Stimulated activated effector memory CD8-positive, alpha-beta T cell treated with anti-CD3 and anti-CD28 coated beads, Interleukin-12 subunit alpha, Interleukin-12 subunit beta, amount 100 ng/mL, for 72 hours (primary cell): ENCODE data around the gene KIAA1614.

Experiments used
- ATAC-seq: fragments of 150-1000 bp; cut with Tn5 transposase; 2 replicates; pipeline ENCODE4 v1.10.0; 2021
- DNase-seq, 2 donors: peaks; one replicate each; pipeline ENCODE4 v3.0.0; 2021 to 2022; ENCODE audit warnings: low spot score in 2 of 2
- H3K27ac Mint-ChIP-seq: one replicate; pipeline ENCODE4 v1.8.0; 2022; ENCODE audit warnings: mild to moderate bottlenecking, mixed read lengths
- H3K36me3 Mint-ChIP-seq: one replicate; pipeline ENCODE4 v1.8.0; 2022; ENCODE audit warnings: mild to moderate bottlenecking, mixed read lengths
- H3K4me1 Mint-ChIP-seq: one replicate; pipeline ENCODE4 v1.8.0; 2022; ENCODE audit warnings: mixed read lengths
- H3K4me3 Mint-ChIP-seq: one replicate; pipeline ENCODE4 v1.8.0; 2022; ENCODE audit warnings: mild to moderate bottlenecking, mixed read lengths
- H3K9me3 Mint-ChIP-seq: one replicate; pipeline ENCODE4 v1.8.0; 2022; ENCODE audit warnings: mixed read lengths

Gene KIAA1614

GRCh38 chr1:180912801-180913565 is at the start of gene KIAA1614:
KIAA1614 (plus strand) TSS chr1:180912897; CDS start chr1:180913244, 347 bp downstream.
- Mint-ChIP-seq H3K4me1 (peaks cover 8% of the 10 kb centered on the region), H3K4me3 (peak within 1 kb of the TSS; percentile 45), H3K36me3 (no peaks in the 10 kb centered on the region), H3K27ac (no peak within 1 kb of the TSS), H3K9me3 (no peaks in the 10 kb centered on the region)
- DNase-seq (no peak), ATAC-seq (peak; percentile 11)

GRCh38 chr1:180863158-180863775 is 49.4 kb upstream of the KIAA1614 start:
- no peak overlapping the region for H3K4me3 Mint-ChIP-seq
- H3K27ac Mint-ChIP-seq, result no peak overlapping the region
- DNase-seq (no peak), ATAC-seq (no peak)
- H3K4me1 Mint-ChIP-seq, result no peaks in the 10 kb centered on the region
- H3K36me3 Mint-ChIP-seq, result peaks cover 19% of the 10 kb centered on the region
- no peaks in the 10 kb centered on the region for H3K9me3 Mint-ChIP-seq

GRCh38 chr1:180881806-180882509 is 30.7 kb upstream of the KIAA1614 start:
- H3K9me3 Mint-ChIP-seq, result no peaks in the 10 kb centered on the region
- peaks cover 18% of the 10 kb centered on the region for H3K36me3 Mint-ChIP-seq
- H3K4me1 Mint-ChIP-seq, result no peaks in the 10 kb centered on the region
- DNase-seq (no peak), ATAC-seq (peak; percentile 45)
- H3K27ac Mint-ChIP-seq, result peak overlapping the region; percentile 24
- H3K4me3 Mint-ChIP-seq, result no peak overlapping the region

GRCh38 chr1:180884588-180885300 is 28.0 kb upstream of the KIAA1614 start:
- no peak for ATAC-seq
- H3K4me1 Mint-ChIP-seq, result no peaks in the 10 kb centered on the region

GRCh38 chr1:180886338-180886737 is 26.4 kb upstream of the KIAA1614 start:
- DNase-seq (no peak), ATAC-seq (no peak)
- Mint-ChIP-seq H3K36me3 (peaks cover 18% of the 10 kb centered on the region), H3K4me3 (no peak overlapping the region), H3K27ac (no peak overlapping the region), H3K4me1 (no peaks in the 10 kb centered on the region), H3K9me3 (no peaks in the 10 kb centered on the region)

More at GRCh38 chr1:180884588-180885300, 28.0 kb upstream of the KIAA1614 start:
- Mint-ChIP-seq H3K4me3 (no peak overlapping the region), H3K27ac (no peak overlapping the region), H3K36me3 (peaks cover 18% of the 10 kb centered on the region), H3K9me3 (no peaks in the 10 kb centered on the region)
- no peak for DNase-seq

GRCh38 chr1:180887841-180888240 is 24.9 kb upstream of the KIAA1614 start:
- Mint-ChIP-seq H3K27ac (no peak overlapping the region), H3K4me3 (no peak overlapping the region), H3K9me3 (no peaks in the 10 kb centered on the region), H3K36me3 (peaks cover 11% of the 10 kb centered on the region), H3K4me1 (no peaks in the 10 kb centered on the region)
- DNase-seq (no peak), ATAC-seq (no peak)

GRCh38 chr1:180888870-180889269 is 23.8 kb upstream of the KIAA1614 start:
- DNase-seq (no peak), ATAC-seq (no peak)
- no peak overlapping the region for H3K4me3 Mint-ChIP-seq
- H3K9me3 Mint-ChIP-seq, result no peaks in the 10 kb centered on the region
- H3K27ac Mint-ChIP-seq, result no peak overlapping the region
- peaks cover 4% of the 10 kb centered on the region for H3K36me3 Mint-ChIP-seq
- no peaks in the 10 kb centered on the region for H3K4me1 Mint-ChIP-seq

- no peaks in the 10 kb centered on the region for H3K9me3 Mint-ChIP-seq
- H3K4me1 Mint-ChIP-seq, result no peaks in the 10 kb centered on the region
- no peak for DNase-seq
- H3K27ac Mint-ChIP-seq, result no peak overlapping the region
- H3K36me3 Mint-ChIP-seq, result no peaks in the 10 kb centered on the region
- no peak for ATAC-seq
- H3K4me3 Mint-ChIP-seq, result no peak overlapping the region
Measured at GRCh38 chr1:180889325-180889724, 23.4 kb upstream of the KIAA1614 start.

GRCh38 chr1:180892272-180892671 is 20.4 kb upstream of the KIAA1614 start:
- ATAC-seq (no peak), DNase-seq (no peak)
- no peak overlapping the region for H3K27ac Mint-ChIP-seq
- H3K4me3 Mint-ChIP-seq, result no peak overlapping the region
- no peaks in the 10 kb centered on the region for H3K4me1 Mint-ChIP-seq
- no peaks in the 10 kb centered on the region for H3K9me3 Mint-ChIP-seq
- H3K36me3 Mint-ChIP-seq, result no peaks in the 10 kb centered on the region

- Mint-ChIP-seq H3K9me3 (no peaks in the 10 kb centered on the region), H3K4me3 (no peak overlapping the region), H3K36me3 (no peaks in the 10 kb centered on the region), H3K27ac (no peak overlapping the region), H3K4me1 (no peaks in the 10 kb centered on the region)
- no peak for DNase-seq
- no peak for ATAC-seq
Measured at GRCh38 chr1:180892675-180893074, 20.0 kb upstream of the KIAA1614 start.

GRCh38 chr1:180893614-180894013 is 19.1 kb upstream of the KIAA1614 start:
- H3K9me3 Mint-ChIP-seq, result no peaks in the 10 kb centered on the region
- DNase-seq, result no peak
- H3K4me3 Mint-ChIP-seq, result no peak overlapping the region
- no peak for ATAC-seq
- H3K36me3 Mint-ChIP-seq, result no peaks in the 10 kb centered on the region
- H3K4me1 Mint-ChIP-seq, result no peaks in the 10 kb centered on the region
- H3K27ac Mint-ChIP-seq, result no peak overlapping the region

GRCh38 chr1:180896161-180896560 is 16.5 kb upstream of the KIAA1614 start:
- ATAC-seq, result no peak

GRCh38 chr1:180898441-180899219 is 14.1 kb upstream of the KIAA1614 start:
- DNase-seq (no peak), ATAC-seq (no peak)
- no peaks in the 10 kb centered on the region for H3K36me3 Mint-ChIP-seq
- no peak overlapping the region for H3K27ac Mint-ChIP-seq
- no peaks in the 10 kb centered on the region for H3K4me1 Mint-ChIP-seq
- H3K9me3 Mint-ChIP-seq, result no peaks in the 10 kb centered on the region
- no peak overlapping the region for H3K4me3 Mint-ChIP-seq

More at GRCh38 chr1:180896161-180896560, 16.5 kb upstream of the KIAA1614 start:
- Mint-ChIP-seq H3K36me3 (no peaks in the 10 kb centered on the region), H3K9me3 (no peaks in the 10 kb centered on the region), H3K4me3 (no peak overlapping the region), H3K4me1 (no peaks in the 10 kb centered on the region), H3K27ac (no peak overlapping the region)
- DNase-seq, result no peak

- Mint-ChIP-seq H3K36me3 (no peaks in the 10 kb centered on the region), H3K27ac (no peak overlapping the region), H3K9me3 (no peaks in the 10 kb centered on the region), H3K4me3 (no peak overlapping the region), H3K4me1 (no peaks in the 10 kb centered on the region)
- ATAC-seq (no peak), DNase-seq (no peak)
Measured at GRCh38 chr1:180899262-180899661, 13.4 kb upstream of the KIAA1614 start.
